HG03064 (cell line): ENCODE data around the gene EFNA3.

Source experiments
- ATAC-seq: cut with Tn5 transposase; IDR thresholded peaks from one replicate; pipeline ENCODE4 v1.9.1; 2021; ENCODE audit warnings: low read depth; ENCODE audit not compliant: unreplicated experiment

Gene EFNA3

GRCh38 chr1:155078469-155079209 is at the start of gene EFNA3:
Gene EFNA3, plus strand, starts transcription at chr1:155078837. Its CDS starts 105 bp downstream, at chr1:155078942.
- ATAC-seq, result no peak

GRCh38 chr1:155029513-155030242 is 49.0 kb upstream of the EFNA3 start:
- no peak for ATAC-seq

GRCh38 chr1:155030243-155030795 is 48.3 kb upstream of the EFNA3 start:
- ATAC-seq, result no peak

GRCh38 chr1:155030899-155031298 is 47.7 kb upstream of the EFNA3 start:
- no peak for ATAC-seq

- no peak for ATAC-seq
Observed at GRCh38 chr1:155032886-155033285, 45.8 kb upstream of the EFNA3 start.

GRCh38 chr1:155033524-155033923 is 45.1 kb upstream of the EFNA3 start, which contains the start of the genes DCST1 and DCST2:
Gene DCST1, plus strand, starts transcription at chr1:155033824. Its CDS starts 213 bp downstream, at chr1:155034037.
Gene DCST2, minus strand, starts transcription at chr1:155033781. Its CDS starts 80 bp downstream, at chr1:155033701.
- no peak for ATAC-seq

GRCh38 chr1:155034318-155035208 is 44.1 kb upstream of the EFNA3 start:
- no peak for ATAC-seq

GRCh38 chr1:155035936-155036335 is 42.7 kb upstream of the EFNA3 start:
- no peak for ATAC-seq

- no peak for ATAC-seq
Observed at GRCh38 chr1:155037043-155037442, 41.6 kb upstream of the EFNA3 start.

- no peak for ATAC-seq
Observed at GRCh38 chr1:155037851-155038441, 40.7 kb upstream of the EFNA3 start.

GRCh38 chr1:155038602-155039307 is 39.9 kb upstream of the EFNA3 start:
- ATAC-seq, result no peak

GRCh38 chr1:155039308-155039669 is 39.3 kb upstream of the EFNA3 start:
- ATAC-seq, result no peak

- ATAC-seq, result no peak
Observed at GRCh38 chr1:155040358-155041093, 38.1 kb upstream of the EFNA3 start.

GRCh38 chr1:155042789-155043188 is 35.8 kb upstream of the EFNA3 start:
- no peak for ATAC-seq

- no peak for ATAC-seq
Observed at GRCh38 chr1:155043301-155043702, 35.3 kb upstream of the EFNA3 start.

GRCh38 chr1:155043793-155044192 is 34.8 kb upstream of the EFNA3 start:
- no peak for ATAC-seq

- ATAC-seq, result no peak
Observed at GRCh38 chr1:155044365-155044764, 34.3 kb upstream of the EFNA3 start.

- no peak for ATAC-seq
Observed at GRCh38 chr1:155044812-155045657, 33.6 kb upstream of the EFNA3 start.
